Stimulated activated CD8-positive, alpha-beta memory T cell treated with anti-CD3 and anti-CD28 coated beads, Interleukin-4, amount 100 ng/mL, for 1 hour (primary cell): ENCODE measurements around the gene RAB35.

Source experiments
- DNase-seq, 2 donors: peaks; one replicate each; pipeline ENCODE4 v3.0.0-alpha.2; 2020; ENCODE audit warnings: low read depth in 2 of 2, low spot score in 1 of 2

Gene RAB35

DNA sequence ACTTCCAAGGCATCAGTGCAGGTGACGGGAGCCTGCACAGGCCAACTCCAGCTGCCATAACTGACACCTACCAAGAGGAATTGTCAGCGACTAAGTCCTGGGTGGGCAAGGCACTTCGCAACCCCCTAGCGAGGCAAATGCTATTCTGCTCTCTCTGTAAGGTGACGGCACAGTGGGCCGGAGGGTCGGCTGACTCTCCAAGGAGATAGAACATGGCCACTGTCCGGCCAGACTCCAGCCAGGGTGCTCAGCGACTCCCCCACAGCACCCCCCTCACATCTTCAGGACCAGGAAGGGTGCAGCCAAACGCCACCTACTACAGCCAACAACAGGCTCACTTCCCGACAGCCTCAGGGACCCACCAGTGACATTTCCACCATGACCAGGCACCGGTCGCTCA is 13.2 kb downstream of the RAB35 start:
- DNase-seq: no peak

- DNase-seq: no peak
These were observed 13.6 kb downstream of the RAB35 start for GRCh38 chr12:120103044-120103338.

- DNase-seq: no peak
These were observed 14.1 kb downstream of the RAB35 start for GRCh38 chr12:120102189-120103043.

DNA sequence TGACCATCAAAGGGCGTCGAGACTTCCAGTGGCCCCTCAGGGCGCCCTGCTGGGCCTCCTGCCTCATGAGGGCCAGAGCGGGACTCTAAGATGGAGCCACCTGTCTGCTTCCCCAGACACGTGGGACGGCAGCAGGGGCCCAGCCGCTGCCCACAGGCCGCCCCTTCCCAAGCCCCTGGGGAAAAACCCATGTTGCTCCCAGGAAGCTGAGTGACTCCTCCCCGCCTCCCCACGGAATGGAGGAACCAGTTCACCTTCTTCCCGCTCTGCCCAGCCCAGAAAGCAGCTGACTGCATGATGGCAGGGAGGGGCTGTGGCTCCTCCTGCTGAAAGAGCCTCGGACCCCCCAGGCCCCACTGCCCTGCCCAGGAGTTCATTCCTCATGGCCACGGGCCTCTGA is 14.9 kb downstream of the RAB35 start:
- DNase-seq: no peak

GRCh38 chr12:120101182-120101581 is 15.4 kb downstream of the RAB35 start:
- DNase-seq: no peak

GRCh38 chr12:120100630-120101029 is 15.9 kb downstream of the RAB35 start:
- no peak for DNase-seq

DNA sequence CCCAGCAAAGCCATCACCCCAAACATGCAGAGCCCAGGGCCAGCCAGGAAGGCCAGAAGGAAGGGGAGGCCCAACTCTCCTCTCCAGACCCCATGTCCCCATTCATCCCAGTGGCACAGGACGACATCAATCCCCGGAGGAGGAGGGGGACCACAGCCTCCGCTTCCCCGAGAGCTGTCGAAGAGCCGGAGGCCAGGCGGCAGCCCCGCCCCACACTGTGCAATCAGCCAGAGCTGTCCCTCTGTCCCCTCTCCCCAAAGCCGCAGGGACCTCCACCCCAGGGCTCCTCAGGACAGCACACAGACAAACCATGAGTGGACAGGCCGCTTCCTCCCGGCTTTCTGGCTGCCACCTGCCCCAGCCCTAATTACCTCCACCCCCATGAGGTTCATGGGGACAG is 16.8 kb downstream of the RAB35 start:
- DNase-seq: no peak

DNA sequence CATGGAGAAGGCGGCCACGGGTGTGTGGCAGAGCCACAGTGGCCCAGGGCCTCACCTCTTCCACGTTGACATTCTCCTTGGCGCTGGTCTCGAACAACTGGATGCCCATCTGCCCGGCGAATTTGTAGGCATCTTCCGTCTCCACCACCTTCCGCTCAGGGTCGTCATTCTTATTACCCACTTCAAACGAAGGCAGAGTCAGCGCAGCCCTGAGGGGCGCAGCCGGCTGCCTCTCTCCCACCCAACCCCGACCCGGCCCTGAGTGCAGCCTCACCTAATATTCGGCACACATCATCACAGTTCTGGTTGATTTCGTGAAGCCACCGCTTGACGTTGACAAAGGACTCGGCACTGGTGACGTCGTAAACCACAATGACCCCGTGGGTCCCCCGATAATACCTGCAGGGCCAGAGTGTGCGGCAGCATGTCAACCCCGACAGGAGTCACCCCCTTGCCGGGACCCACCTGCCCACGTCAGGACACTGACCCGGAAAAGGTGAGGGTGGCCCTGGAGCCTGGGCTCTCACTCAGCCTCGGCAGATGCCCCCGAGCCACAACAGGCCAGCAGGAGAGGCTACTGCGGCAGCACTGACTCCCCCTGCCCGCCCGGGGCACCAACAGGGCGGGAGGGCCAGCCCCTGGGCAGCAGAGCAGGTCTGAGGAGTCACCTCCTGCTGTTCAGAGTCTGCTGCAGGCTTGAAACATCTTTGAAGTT is 17.6 kb downstream of the RAB35 start:
- no peak for DNase-seq

DNA sequence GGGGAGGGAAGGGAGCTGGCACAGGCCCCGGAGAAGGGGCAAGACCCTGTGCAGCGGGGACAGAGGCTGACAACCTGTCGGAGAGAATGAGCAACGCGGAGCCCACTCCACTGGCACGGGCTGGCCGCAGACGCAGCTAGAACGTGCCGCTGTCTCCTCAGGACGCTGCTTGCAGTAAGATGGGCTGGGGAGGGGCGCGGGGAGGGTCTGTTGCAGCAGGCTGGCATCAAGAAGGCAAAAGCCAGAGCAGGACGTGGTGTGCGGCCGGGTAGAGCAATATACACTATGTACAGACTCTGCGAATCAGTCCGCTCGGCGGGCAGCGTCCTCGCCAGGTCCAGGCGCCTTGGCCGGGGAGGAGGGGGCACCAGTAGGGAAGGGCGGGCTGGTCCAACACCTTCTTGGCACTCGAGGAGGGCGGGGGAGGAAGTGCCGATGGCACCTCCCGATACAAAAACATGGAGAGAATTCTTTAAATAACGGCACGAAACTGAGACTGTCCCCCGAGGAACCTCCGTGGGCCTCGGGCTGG is 19.8 kb downstream of the RAB35 start:
- no peak for DNase-seq

DNA sequence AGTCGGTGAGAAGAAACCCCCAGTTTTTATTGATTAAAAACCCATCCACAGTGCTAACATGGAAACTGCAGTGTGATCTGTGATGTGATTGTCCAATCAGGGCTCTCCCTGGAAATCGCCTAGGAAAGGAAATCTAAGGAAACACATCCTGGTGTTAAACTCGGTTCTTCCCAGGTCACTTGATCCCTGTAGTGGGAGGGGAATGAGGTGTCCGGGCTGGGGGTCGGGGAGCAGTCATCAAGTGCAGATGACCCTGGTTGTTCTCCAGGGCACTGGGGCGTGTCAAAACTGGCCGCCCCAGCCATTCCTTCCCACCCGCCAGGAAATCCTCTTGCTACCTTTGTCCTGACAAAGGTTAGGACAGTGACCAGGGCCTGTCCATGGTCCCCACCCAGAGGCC is 20.8 kb downstream of the RAB35 start:
- DNase-seq: no peak

DNA sequence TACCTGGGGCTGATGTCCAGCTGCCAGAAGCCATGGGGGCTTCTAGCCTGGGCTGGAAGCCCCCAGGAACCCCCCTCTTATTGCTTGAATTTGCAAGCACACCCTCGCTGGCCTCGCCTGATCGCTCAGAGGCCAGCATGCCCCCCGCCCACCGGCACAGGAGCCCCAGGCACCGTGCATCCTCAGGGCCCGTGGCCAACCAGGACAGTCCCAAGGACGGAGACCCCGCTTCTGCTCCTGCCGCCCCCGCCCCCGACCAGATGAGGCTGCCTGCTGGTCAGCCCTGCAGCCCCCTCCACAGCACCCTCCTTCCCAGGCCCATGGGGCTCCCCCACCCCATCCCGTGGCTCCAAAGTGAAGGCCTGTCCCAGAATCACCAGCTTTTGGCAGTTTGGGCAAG is 21.2 kb downstream of the RAB35 start:
- no peak for DNase-seq

GRCh38 chr12:120094485-120094884 is 22.1 kb downstream of the RAB35 start:
- no peak for DNase-seq

DNA sequence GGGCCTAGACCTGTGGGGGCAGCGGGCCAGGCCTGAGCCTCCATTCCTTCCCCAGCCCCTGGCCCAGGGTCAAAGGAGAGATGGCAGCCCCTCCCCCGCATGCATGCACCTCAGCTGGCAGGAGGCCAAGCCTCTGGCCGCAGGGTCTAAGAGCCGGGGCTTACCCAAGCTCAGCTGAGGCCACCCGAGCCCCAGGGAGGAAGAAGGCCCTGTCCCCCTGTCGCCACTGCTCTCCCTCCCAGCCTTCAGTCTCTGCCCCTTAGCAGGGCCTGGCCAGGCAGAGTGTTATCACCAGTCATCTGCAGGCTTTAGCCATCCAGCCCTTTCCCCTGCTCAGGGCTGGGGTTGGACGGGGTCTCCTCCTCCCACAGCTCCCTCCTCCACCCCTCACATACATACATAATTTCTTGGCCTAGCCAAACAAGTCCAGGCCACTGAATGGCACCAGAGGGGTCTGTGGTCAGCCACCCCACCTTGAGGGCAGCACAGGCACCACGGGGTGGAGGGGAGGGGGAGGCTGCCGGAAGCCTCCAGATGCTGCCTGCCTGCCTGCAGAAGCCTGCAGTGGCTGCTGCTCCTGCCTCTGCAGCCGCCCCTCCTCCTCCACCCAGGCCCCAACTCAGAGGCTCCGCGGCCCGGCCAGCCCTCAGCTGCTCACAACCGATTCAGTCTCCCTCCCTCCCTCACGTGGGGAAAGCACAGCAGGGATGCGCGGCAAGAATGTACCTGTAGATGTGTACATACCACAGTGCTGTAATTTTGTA is 22.8 kb downstream of the RAB35 start:
- DNase-seq: no peak

DNA sequence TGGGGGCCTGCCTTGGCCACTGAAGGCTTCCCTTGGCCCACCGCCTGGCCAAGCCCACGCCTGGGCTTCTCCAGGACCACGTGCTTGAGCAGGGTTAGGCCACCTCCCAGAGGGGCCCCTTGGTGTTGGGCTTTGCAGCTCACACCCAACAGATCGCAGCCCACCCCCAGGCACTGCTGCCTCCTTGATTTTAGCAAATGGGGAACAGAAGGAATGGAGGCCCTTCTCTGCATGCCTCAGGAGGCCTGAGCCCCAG is 23.3 kb downstream of the RAB35 start:
- no peak for DNase-seq

DNA sequence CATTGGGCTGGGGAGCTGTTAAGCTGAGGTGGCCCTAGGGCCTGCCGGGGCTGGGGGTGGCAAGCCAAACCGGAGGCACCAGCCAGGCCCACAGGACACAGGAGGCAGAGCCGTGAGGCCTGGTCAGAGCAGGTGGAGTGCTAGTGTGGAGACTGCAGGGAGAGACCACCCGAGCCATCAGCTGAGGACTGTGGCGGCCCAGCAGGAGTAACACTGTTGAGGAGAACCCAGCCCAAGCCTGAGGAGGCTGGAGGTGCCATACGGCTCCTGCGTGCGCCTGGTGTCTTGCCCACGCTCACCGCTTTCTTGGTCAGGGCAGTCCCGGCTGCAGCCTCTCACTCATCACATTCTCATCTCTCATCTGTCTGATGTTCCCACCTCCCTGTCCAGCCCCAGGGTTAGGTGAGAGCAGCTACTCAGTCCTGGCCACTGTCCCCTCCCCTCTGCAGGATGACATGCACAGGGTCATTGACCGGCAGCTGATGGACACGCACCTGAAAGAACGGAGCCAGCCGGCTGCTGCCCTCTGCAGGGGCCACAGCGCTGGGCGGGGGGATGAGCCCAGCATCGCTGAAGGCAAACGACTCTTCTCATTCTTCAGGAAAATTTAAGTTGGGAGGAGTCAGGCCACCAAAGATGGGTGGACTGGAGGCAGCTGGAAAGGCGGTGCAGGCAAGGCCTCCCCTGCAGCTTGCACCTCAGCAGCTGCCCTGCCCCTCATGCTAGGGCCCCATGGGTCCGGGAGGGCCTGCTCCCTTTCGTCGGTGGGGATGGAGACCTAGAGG is 23.8 kb downstream of the RAB35 start:
- no peak for DNase-seq

GRCh38 chr12:120091371-120092090 is 25.0 kb downstream of the RAB35 start:
- no peak for DNase-seq

DNA sequence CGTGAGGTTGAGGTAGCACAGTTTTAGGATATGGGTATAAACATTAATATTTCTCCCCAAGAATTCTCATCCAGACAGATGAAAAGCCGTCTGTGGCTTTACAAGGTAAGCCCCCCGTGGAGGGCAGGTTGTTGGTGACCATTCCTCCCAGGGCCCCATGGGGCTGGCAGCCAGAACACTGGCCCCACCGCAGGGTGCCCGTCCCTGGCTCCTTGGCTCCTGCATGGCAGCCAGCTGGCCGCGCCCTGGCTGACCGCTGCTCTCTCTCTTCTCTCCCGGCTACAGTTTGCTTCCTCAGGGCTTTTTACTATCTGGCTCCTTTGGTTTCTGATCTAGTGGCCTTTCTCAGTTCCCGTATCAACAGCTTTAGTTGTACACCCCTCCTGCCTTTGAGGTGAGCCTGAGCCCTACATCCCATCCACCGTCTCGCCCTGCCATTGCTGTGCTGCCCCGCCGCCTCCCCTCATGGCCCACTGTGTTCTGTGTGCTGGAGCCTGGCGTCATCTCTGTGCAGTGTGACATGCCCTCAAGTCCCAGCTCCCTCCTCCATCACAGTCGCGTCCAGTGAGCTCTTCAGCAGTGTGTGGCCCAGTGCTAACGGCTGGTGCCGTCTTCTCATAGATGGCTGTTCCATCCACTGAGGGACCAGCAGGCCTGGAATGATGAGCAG is 25.8 kb downstream of the RAB35 start:
- no peak for DNase-seq

DNA sequence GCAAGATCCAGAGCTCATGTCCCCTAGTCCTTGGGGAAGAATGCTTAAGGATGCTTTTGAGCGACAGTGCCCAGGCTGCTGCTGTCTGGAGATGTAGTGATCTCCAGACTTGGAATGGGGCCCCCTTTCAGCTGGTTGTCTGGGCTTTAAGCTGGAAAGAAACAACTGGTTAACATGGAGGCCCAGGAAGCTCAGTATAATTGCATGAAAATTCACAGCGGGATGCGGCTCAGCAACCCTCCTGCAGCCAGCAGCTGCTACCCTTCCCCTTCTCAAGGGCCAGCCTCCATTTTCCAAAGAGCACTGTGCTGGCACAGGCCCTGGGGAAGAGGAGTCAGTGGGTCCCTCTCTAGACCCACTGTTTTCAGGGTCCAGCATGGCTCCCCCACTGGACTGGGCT is 26.3 kb downstream of the RAB35 start:
- no peak for DNase-seq

DNA sequence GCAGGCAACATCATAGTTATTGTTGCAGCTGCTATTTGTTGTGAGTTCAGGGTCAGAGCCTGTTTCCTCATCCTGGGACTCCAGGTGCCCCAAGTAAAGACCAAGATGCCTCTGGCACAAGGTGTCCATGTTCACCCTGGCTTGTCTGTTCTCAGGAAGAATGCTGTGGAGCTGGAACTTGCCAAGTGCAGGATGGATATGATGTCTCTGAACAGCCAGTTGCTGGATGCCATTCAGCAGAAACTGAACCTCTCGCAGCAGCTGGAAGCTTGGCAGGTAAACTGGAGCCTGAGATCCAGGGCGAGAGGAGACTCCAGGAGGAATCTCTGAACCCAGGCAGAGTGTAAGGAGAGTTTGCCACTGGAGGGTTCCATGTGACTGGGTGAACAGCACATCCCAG is 26.8 kb downstream of the RAB35 start:
- no peak for DNase-seq

- DNase-seq: no peak
These were observed 27.4 kb downstream of the RAB35 start for GRCh38 chr12:120089105-120089504.
